HG03565 (cell line): ENCODE measurements around the gene CNTN5.

Experiments
- ATAC-seq: cut with Tn5 transposase; IDR thresholded peaks from one replicate; pipeline ENCODE4 v1.9.1; 2021; ENCODE audit warnings: mild to moderate bottlenecking, moderate library complexity; ENCODE audit not compliant: unreplicated experiment

The CNTN5 gene

GRCh38 chr11:99162819-99163218 is 142.1 kb downstream of the CNTN5 start:
- ATAC-seq = no peak

DNA sequence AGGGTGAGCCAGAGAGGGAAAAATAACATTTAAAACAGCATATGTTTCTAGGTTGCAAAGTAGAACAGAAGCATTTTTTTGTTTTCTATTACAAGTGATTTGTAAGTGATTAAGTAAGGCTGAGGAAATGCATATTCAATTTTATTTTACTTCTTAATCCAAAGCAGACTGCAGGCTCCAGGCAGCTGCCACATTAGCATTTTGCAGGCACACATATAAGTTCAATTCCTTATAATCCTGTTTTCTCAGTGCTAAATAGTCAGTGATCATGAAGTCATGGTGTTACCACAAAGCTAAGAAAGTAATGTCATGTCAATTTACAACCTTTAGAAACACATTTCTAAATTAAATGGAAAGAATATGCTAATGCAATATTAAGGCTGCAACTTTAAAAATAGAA is 149.8 kb downstream of the CNTN5 start:
- no peak for ATAC-seq

- no peak for ATAC-seq
These were observed 150.6 kb downstream of the CNTN5 start for GRCh38 chr11:99171330-99171729.

GRCh38 chr11:99176430-99176829 is 155.7 kb downstream of the CNTN5 start:
- no peak for ATAC-seq

GRCh38 chr11:99177446-99177845 is 156.7 kb downstream of the CNTN5 start:
- no peak for ATAC-seq

DNA sequence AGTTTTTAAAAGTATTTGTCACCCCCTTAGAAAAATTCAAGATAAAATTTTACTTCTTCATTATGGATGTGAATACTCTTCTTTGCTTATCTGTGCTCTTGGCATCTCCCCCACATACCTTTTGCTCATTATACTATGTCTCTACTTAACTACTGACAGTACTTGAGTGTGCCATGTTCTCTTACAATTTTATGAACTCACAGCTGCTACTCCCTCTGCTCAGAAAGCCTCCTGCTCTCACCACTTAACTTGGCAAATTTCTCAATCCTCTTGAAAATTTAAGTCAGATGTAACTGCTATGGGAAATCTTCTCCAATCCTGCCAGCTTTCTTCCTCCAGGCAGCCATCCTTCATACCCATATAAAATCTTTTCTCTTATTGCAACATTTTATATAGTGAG is 163.4 kb downstream of the CNTN5 start:
- no peak for ATAC-seq

GRCh38 chr11:99188221-99188620 is 167.5 kb downstream of the CNTN5 start:
- ATAC-seq = no peak

- no peak for ATAC-seq
These were observed 172.0 kb downstream of the CNTN5 start for GRCh38 chr11:99192716-99193115.

DNA sequence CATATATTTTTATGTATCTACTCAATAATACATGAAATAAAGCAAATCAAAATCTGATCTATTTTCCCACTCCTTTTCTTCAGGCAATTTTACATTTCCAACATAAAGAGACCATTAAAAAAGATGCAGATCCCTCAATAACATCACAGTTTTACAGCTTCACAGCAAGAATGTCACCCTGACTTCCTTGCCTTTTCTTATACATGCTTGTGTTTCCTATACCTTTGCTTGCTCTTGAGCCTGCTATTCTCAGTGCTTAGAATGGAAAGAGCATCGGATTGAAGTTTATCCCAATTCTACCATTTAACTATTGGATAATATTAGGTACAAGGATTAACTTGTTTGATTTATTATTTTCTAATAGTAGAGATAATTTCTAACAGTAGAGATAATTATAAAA is 176.7 kb downstream of the CNTN5 start:
- no peak for ATAC-seq

DNA sequence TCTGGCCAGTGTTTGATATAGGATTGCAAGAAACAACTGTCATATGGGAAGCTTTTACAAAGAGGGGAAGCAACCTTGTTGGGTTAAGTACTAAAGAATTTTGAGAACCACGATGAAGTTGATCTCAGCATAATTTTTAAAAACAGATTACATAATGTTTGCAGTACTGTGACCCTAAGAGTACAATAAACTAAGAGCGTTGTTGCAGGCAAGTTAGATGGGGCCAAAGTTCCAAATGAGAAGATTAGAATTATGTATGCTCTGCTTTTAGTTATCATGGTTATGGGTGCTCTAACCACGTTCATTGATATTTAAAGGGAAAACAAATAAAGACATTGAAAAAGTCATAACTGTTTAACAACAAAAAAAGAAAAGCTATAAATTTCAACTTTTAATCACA is 177.5 kb downstream of the CNTN5 start:
- ATAC-seq = no peak

DNA sequence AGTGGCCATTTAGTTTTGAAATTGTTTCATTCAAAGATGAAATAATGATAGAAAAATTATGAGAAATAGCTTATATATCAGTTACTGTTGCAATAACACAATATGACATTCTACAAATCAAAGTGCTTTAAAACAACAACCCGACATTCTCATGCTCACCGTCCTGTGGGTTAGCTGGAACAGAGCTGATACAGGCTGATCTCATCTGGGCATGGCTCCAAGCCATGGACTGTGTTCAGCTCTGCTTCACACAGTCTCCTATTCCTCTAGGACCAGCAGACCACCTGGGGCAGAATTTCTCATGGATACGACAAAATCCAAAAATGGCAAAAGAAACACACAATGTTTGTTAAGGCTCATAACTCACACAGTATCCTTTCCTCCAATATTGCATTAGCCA is 178.6 kb downstream of the CNTN5 start:
- ATAC-seq = no peak

- ATAC-seq = no peak
These were observed 180.0 kb downstream of the CNTN5 start for GRCh38 chr11:99200720-99201119.

DNA sequence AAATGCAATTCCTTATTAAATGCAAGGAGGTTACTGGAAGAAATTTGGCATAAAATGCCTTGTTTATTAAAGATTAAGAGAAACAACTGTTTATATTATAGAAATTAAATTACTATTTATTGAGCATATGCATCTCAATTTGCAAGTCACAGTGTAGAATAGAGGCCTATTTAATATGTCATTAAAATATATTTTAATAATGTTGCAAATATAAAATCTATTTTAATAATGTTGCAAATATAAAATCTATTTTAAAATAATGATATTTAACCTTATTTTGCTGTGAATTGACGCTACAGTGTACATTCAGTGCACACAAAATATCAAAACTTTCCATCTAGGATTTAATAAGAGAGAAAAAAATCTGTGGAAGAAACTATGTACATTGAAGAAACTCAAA is 188.1 kb downstream of the CNTN5 start:
- no peak for ATAC-seq

- ATAC-seq = no peak
These were observed 208.8 kb downstream of the CNTN5 start for GRCh38 chr11:99229544-99229943.

DNA sequence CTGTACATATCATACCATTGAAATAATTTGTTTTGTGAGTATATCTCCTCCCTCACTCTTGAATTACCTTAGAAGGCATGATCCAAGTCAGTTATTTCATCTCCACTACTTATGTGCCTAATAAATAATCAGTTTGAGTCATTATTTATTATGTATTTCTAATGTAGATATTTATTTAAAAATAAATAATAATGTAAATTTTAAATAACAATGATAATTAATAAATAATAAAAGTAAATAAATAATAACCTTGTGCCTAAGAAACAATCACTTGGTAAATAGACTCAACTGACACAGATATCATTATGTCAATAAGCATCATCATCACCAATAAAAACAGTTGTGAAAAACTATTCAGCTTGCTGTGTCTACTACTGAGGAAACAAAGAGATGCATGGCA is 213.8 kb downstream of the CNTN5 start:
- ATAC-seq = no peak

- no peak for ATAC-seq
These were observed 217.7 kb downstream of the CNTN5 start for GRCh38 chr11:99238401-99238800.

- no peak for ATAC-seq
These were observed 219.7 kb downstream of the CNTN5 start for GRCh38 chr11:99240192-99241030.

DNA sequence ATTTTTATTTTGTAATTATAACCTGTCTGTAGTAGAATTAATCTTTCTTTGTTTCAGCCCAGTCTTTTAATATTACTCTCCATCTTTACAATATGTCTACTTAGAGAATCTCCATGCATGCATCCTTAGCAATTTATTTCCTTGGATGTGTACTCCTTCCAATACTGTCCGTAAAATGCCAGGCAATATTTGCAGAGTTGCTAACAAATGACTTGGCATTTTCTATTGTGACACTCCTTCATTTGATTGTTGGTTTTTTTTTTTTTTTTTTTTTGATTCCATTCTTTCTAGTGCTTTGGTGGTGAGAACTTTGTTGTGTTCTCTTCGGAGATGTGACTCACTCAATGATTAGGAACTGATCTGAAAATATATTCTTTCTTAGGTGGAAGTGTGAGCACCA is 220.3 kb downstream of the CNTN5 start:
- ATAC-seq = no peak

DNA sequence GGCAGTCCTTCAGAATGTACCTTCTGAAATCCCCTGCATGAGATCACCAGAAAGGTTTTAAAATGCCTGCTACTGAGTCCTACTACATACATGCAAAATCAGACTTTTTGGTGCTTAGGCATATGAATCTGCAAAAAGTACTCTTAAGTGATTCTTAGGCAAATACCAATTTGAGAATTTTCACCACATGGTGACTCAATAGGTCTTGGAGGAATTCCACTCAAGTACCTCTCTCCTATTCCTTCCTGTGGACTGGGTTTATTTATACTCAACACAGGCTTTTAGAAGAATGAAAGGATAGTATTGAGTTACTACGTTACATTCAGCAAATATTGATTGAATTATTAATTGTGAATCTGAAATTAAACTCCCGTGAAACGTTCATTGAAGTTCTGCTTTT is 223.9 kb downstream of the CNTN5 start:
- ATAC-seq = no peak

DNA sequence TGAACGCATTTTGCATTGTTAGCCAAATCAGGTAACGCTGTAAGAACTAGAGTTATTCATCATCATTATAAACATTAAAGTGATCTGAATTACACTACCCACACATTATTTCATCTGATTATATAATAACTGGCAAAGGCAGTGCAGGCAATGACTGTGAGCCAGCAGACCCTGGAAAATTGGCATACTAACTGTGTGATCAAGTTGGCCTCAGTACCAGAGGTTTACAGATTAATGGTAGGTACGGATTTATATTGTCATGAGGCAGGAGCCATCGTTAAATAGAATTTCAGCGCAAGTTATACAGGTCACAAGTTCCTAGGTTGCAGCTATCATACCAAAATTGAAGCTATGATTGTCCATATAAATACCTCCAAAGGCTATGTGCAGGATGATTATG is 225.4 kb downstream of the CNTN5 start:
- no peak for ATAC-seq

DNA sequence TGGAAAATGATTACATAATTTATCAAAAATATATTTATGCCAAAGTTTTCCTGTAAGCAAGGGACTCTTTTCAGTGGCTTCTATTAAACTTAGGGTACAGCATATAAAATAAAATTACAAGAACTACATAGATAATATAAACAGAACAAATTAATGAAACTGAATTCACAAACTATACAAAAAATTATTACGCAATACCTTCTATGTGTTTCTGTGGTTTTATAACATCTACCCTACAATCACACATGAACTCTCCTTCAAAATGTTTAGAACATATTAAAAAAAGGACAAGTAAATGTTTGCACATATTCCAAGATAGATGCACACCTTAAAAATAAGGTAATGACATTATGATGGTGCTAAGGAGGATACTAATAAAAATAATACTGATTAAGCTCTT is 235.9 kb downstream of the CNTN5 start:
- no peak for ATAC-seq

GRCh38 chr11:99257131-99257530 is 236.4 kb downstream of the CNTN5 start:
- no peak for ATAC-seq

GRCh38 chr11:99260696-99261095 is 239.9 kb downstream of the CNTN5 start:
- ATAC-seq = no peak
